Neural progenitor cell (in vitro differentiated cells): ENCODE measurements around the gene CCZ1.

Experiments
- EZH2 ChIP-seq: fragments of 200-600 bp; sonication (generic); IDR thresholded peaks from 2 replicates; pipeline ENCODE4 v1.6.1; 2017; ENCODE audit warnings: antibody characterized with exemption, mild to moderate bottlenecking, moderate library complexity
- EZH2phosphoT487 ChIP-seq: fragments of 200-600 bp; sonication (generic); IDR thresholded peaks from 2 replicates; pipeline ENCODE4 v1.6.1; 2017; ENCODE audit warnings: antibody characterized with exemption
- TF ChIP-seq, protein P1 (sequence below): fragments of 200-600 bp; sonication (generic); IDR thresholded peaks from 2 replicates; pipeline ENCODE4 v1.5.1; 2017; ENCODE audit warnings: antibody characterized with exemption, mild to moderate bottlenecking

DNA sequence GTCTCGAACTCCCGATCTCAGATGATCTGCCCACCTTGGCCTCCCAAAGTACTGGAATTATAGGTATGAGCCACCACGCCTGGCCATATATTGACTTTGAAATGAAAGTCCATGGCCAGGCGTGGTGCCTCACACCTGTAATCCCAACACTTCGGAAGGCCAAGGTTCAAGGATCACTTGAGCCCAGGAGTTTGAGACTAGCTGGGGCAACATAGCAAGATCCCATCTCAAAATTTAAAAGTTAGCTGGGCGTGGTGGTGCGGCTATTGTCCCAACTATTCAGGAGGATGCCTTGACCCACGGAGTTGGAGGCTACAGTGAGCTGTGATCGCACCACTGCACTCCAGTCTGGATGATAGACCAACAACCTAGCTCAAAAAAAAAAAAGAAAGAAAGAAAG lies 6.0 kb upstream of the CCZ1 start:
- TF ChIP-seq, protein P1, sequence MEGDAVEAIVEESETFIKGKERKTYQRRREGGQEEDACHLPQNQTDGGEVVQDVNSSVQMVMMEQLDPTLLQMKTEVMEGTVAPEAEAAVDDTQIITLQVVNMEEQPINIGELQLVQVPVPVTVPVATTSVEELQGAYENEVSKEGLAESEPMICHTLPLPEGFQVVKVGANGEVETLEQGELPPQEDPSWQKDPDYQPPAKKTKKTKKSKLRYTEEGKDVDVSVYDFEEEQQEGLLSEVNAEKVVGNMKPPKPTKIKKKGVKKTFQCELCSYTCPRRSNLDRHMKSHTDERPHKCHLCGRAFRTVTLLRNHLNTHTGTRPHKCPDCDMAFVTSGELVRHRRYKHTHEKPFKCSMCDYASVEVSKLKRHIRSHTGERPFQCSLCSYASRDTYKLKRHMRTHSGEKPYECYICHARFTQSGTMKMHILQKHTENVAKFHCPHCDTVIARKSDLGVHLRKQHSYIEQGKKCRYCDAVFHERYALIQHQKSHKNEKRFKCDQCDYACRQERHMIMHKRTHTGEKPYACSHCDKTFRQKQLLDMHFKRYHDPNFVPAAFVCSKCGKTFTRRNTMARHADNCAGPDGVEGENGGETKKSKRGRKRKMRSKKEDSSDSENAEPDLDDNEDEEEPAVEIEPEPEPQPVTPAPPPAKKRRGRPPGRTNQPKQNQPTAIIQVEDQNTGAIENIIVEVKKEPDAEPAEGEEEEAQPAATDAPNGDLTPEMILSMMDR: no peak
- TF ChIP-seq EZH2 (no peak), EZH2phosphoT487 (no peak)
